IPS-NIHi7 (cell line): Measurements from ENCODE around the gene P2RX3.

ENCODE experiments used
- DNase-seq: peaks from one replicate; pipeline ENCODE4 v3.0.0; 2012; ENCODE audit warnings: mixed read lengths; ENCODE audit errors: extremely low spot score

Gene P2RX3

GRCh38 chr11:57310091-57310490 lies 28.1 kb upstream of the P2RX3 start:
- DNase-seq: no peak

- no peak for DNase-seq
Measured at GRCh38 chr11:57310630-57311086, 27.5 kb upstream of the P2RX3 start.

GRCh38 chr11:57311109-57311936 lies 26.8 kb upstream of the P2RX3 start:
- DNase-seq: peak; percentile 99

GRCh38 chr11:57312511-57313021 lies 25.6 kb upstream of the P2RX3 start:
- DNase-seq: no peak

- DNase-seq: no peak
Measured at GRCh38 chr11:57313071-57313787, 24.9 kb upstream of the P2RX3 start.

GRCh38 chr11:57313788-57314135 lies 24.4 kb upstream of the P2RX3 start:
- DNase-seq: no peak

GRCh38 chr11:57314221-57314973 lies 23.8 kb upstream of the P2RX3 start:
- DNase-seq: no peak

GRCh38 chr11:57315491-57315890 lies 22.7 kb upstream of the P2RX3 start:
- peak; percentile 43 for DNase-seq

GRCh38 chr11:57316017-57316416 lies 22.1 kb upstream of the P2RX3 start:
- no peak for DNase-seq

- DNase-seq: no peak
Measured at GRCh38 chr11:57318178-57318577, 20.0 kb upstream of the P2RX3 start.

- DNase-seq: no peak
Measured at GRCh38 chr11:57320067-57320718, 18.0 kb upstream of the P2RX3 start.

GRCh38 chr11:57320719-57321387 lies 17.3 kb upstream of the P2RX3 start:
- no peak for DNase-seq

- DNase-seq: no peak
Measured at GRCh38 chr11:57321388-57322255, 16.5 kb upstream of the P2RX3 start.

- peak; percentile 79 for DNase-seq
Measured at GRCh38 chr11:57322256-57323166, 15.6 kb upstream of the P2RX3 start.

GRCh38 chr11:57323167-57323854 lies 14.8 kb upstream of the P2RX3 start:
- DNase-seq: no peak

- DNase-seq: no peak
Measured at GRCh38 chr11:57323855-57324153, 14.3 kb upstream of the P2RX3 start.

- DNase-seq: peak; percentile 87
Measured at GRCh38 chr11:57324154-57324885, 13.8 kb upstream of the P2RX3 start.
